Prostate gland (tissue), 2 donors: ENCODE measurements around the gene KAT8.

Source experiments
- POLR2A ChIP-seq: fragments of 450-650 bp; IDR thresholded peaks from one replicate; pipeline ENCODE4 v1.6.1; 2016; ENCODE audit warnings: antibody characterized with exemption, mild to moderate bottlenecking
- POLR2AphosphoS5 ChIP-seq: sonication (generic); formaldehyde crosslinking; IDR thresholded peaks from one replicate; pipeline ENCODE4 v1.6.1; 2017; ENCODE audit warnings: antibody characterized with exemption
- TF ChIP-seq, protein P1 (sequence below), 4 experiments: fragments of 200-600 bp in 2 of 4; fragments of 450-650 bp in 2 of 4; sonication (generic) in 2 of 4; IDR thresholded peaks; 1 replicate in 3 of 4; 2 replicates in 1 of 4; pipeline ENCODE4 v1.5.1; 2016 to 2019; ENCODE audit warnings: antibody characterized with exemption in 4 of 4, mild to moderate bottlenecking in 2 of 4, moderate library complexity in 2 of 4

DNA sequence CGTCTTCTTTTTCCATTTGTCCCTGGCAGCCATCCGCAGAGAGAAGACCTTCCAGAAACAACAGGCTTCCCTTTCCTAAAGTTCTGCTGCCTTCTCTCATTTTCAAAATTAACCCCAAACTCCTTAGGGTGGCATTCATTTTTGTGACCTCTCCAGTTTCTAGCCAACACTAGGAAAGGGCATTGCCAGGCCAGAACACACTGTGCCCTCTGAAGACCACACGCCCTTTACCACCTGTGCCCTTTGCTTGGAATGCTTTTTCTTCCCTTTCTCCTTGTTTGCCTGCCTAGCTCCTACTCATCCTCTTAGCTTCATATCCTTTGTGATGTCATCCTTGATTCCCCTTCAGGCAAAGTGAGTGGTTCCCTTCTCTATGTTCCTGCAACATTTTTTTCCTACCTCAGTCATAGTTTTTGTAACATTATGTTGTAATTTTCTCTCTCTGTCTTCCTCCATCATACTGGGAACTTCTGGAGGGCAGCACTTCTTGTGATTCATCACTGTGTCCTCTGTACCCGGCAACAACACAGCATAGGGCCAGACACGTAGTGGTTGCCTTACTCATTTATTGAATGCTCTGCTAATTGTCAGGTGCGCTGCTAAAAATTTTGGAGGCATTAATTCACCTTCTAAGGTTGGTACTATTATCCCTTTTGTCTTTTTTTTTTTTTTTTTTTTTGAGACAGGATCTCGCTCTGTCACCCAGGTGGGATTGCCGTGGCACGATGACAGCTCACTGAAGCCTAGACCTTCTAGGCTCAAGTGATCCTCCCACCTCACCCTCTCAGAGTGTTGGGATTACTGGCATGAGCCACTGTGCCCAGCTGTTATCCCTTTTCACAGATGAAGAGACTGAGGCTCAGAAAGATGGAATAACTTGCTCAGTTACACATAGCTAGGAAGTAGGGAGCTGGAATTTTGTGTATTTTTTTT is 1.0 kb downstream of the KAT8 start:
- TF ChIP-seq, protein P1, sequence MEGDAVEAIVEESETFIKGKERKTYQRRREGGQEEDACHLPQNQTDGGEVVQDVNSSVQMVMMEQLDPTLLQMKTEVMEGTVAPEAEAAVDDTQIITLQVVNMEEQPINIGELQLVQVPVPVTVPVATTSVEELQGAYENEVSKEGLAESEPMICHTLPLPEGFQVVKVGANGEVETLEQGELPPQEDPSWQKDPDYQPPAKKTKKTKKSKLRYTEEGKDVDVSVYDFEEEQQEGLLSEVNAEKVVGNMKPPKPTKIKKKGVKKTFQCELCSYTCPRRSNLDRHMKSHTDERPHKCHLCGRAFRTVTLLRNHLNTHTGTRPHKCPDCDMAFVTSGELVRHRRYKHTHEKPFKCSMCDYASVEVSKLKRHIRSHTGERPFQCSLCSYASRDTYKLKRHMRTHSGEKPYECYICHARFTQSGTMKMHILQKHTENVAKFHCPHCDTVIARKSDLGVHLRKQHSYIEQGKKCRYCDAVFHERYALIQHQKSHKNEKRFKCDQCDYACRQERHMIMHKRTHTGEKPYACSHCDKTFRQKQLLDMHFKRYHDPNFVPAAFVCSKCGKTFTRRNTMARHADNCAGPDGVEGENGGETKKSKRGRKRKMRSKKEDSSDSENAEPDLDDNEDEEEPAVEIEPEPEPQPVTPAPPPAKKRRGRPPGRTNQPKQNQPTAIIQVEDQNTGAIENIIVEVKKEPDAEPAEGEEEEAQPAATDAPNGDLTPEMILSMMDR (IDR thresholded peaks at IDR 0.05) = no peak
- no peak for TF ChIP-seq POLR2A
- TF ChIP-seq POLR2AphosphoS5 = no peak
